Measurements from ENCODE around the gene SLC26A8.

The SLC26A8 gene

GRCh38 chr6:36023996-36024795 is at the start of gene SLC26A8:
Gene SLC26A8 (minus strand): TSS chr6:36024641. CDS start chr6:36019707, 4,934 bp downstream.
- no peak for DNase-seq

- no peak for DNase-seq
Observed at GRCh38 chr6:36073587-36073986, 49.1 kb upstream of the SLC26A8 start.

- DNase-seq = no peak
Observed at GRCh38 chr6:36072681-36073080, 48.2 kb upstream of the SLC26A8 start.

- DNase-seq = no peak
Observed at GRCh38 chr6:36071714-36072113, 47.3 kb upstream of the SLC26A8 start.

- no peak for DNase-seq
Observed at GRCh38 chr6:36071281-36071680, 46.8 kb upstream of the SLC26A8 start.

GRCh38 chr6:36070252-36070651 is 45.8 kb upstream of the SLC26A8 start:
- DNase-seq = no peak

GRCh38 chr6:36069573-36069972 is 45.1 kb upstream of the SLC26A8 start:
- DNase-seq = no peak

- DNase-seq = no peak
Observed at GRCh38 chr6:36068586-36068985, 44.1 kb upstream of the SLC26A8 start.

GRCh38 chr6:36068012-36068392 is 43.6 kb upstream of the SLC26A8 start:
- no peak for DNase-seq

- no peak for DNase-seq
Observed at GRCh38 chr6:36067374-36068011, 43.1 kb upstream of the SLC26A8 start.

- no peak for DNase-seq
Observed at GRCh38 chr6:36066817-36067216, 42.4 kb upstream of the SLC26A8 start.

GRCh38 chr6:36065916-36066315 is 41.5 kb upstream of the SLC26A8 start:
- DNase-seq = no peak

GRCh38 chr6:36064770-36065396 is 40.4 kb upstream of the SLC26A8 start:
- DNase-seq = no peak

- no peak for DNase-seq
Observed at GRCh38 chr6:36063318-36064060, 39.0 kb upstream of the SLC26A8 start.

GRCh38 chr6:36062247-36062646 is 37.8 kb upstream of the SLC26A8 start:
- DNase-seq = no peak

- DNase-seq = no peak
Observed at GRCh38 chr6:36061236-36061635, 36.8 kb upstream of the SLC26A8 start.

GRCh38 chr6:36056178-36056577 is 31.7 kb upstream of the SLC26A8 start:
- DNase-seq = no peak

GRCh38 chr6:36054956-36055355 is 30.5 kb upstream of the SLC26A8 start:
- no peak for DNase-seq

GRCh38 chr6:36054415-36054814 is 30.0 kb upstream of the SLC26A8 start:
- DNase-seq = no peak

- no peak for DNase-seq
Observed at GRCh38 chr6:36053878-36054277, 29.4 kb upstream of the SLC26A8 start.

GRCh38 chr6:36052097-36052496 is 27.7 kb upstream of the SLC26A8 start:
- peak; percentile 45 for DNase-seq

- DNase-seq = no peak
Observed at GRCh38 chr6:36050947-36051710, 26.7 kb upstream of the SLC26A8 start.

GRCh38 chr6:36050305-36050704 is 25.9 kb upstream of the SLC26A8 start:
- DNase-seq = no peak

All from left hindlimb (tissue), 1 donor.